HCT116 (cell line): ENCODE measurements around the gene KDSR. TPM values are rescaled to one million over a fixed set of nuclear protein-coding genes. Genes with fewer than 3 reads are reported as not detected.

Source experiments
- ATAC-seq: fragments of 200-7000 bp; cut with Tn5 transposase; 2 replicates; pipeline ENCODE4 v1.9.1; 2020; ENCODE audit warnings: mild to moderate bottlenecking, moderate library complexity
- BruUV-seq: library from RNA; stranded (reverse); fragments of 400-500 nt; replicated peaks from 2 replicates; lab custom pipeline; 2021; lab: Mats Ljungman, UMichigan
- CTCF ChIA-PET: fragments of 300-600 bp; sonication (Branson Sonifier 250); formaldehyde crosslinking; loops from one replicate; lab custom pipeline; 2021; ENCODE audit warnings: antibody characterized with exemption; lab: Charles Lee
- POLR2A ChIA-PET: fragments of 300-600, 350-600 bp; sonication (Branson Sonifier 250); formaldehyde crosslinking; loops from one replicate; lab custom pipeline; 2021; ENCODE audit warnings: antibody characterized with exemption; lab: Charles Lee
- RAD21 ChIA-PET, 2 experiments: fragments of 300-600 bp; sonication (Branson Sonifier 250); formaldehyde crosslinking; loops; one replicate each; lab custom pipeline; 2023; ENCODE audit warnings: low total read pairs in 2 of 2; ENCODE audit not compliant: uncharacterized antibody in 2 of 2, unreplicated experiment in 2 of 2, low non-redundant PET in 1 of 2; lab: Charles Lee
- DNase-seq: peaks from one replicate; pipeline ENCODE4 v3.0.0-alpha.2; 2010; ENCODE audit warnings: low read depth, low spot score
- H2AFZ ChIP-seq: fragments of 200-600 bp; shearing (Covaris generic), sonication (generic); 2 replicates; pipeline ENCODE4 v1.6.1; 2017; ENCODE audit warnings: low read depth, mixed run types, mixed read lengths, antibody characterized with exemption, low read length; ENCODE audit not compliant: poor library complexity, severe bottlenecking
- H3K27ac ChIP-seq: 2 replicates; pipeline ENCODE4 v1.5.1; 2012; ENCODE audit warnings: low read depth, low read length
- H3K27me3 ChIP-seq: fragments of 200-600 bp; sonication (generic); 2 replicates; pipeline ENCODE4 v1.6.1; 2016; ENCODE audit warnings: mixed run types, low read length, mixed read lengths; ENCODE audit not compliant: insufficient read depth
- H3K36me3 ChIP-seq, 2 experiments: fragments of 200-500 bp in 1 of 2; fragments of 200-600 bp in 1 of 2; sonication (Bioruptor generic) in 1 of 2; sonication (generic) in 1 of 2; 2 replicates each; pipeline versions ENCODE4 v1.5.1 to v1.6.1; 2014 to 2016; ENCODE audit warnings: low read length in 2 of 2, inconsistent platforms in 1 of 2, mixed read lengths in 1 of 2, mixed run types in 1 of 2; ENCODE audit not compliant: insufficient read depth in 2 of 2, control insufficient read depth in 1 of 2
- H3K4me1 ChIP-seq, 2 experiments: fragments of 200-600 bp in 1 of 2; sonication (generic) in 1 of 2; 2 replicates each; pipeline versions ENCODE4 v1.5.1 to v1.6.1; 2012 to 2017; ENCODE audit warnings: low read length in 2 of 2, inconsistent platforms in 1 of 2, mild to moderate bottlenecking in 1 of 2, mixed read lengths in 1 of 2, mixed run types in 1 of 2, moderate library complexity in 1 of 2; ENCODE audit not compliant: insufficient read depth in 2 of 2, control insufficient read depth in 1 of 2
- H3K4me2 ChIP-seq: fragments of 200-600 bp; sonication (generic); 2 replicates; pipeline ENCODE4 v1.6.1; 2017; ENCODE audit warnings: mixed run types, low read length, mixed read lengths
- H3K4me3 ChIP-seq, 2 experiments: fragments of 200-600 bp in 1 of 2; sonication (generic) in 1 of 2; replicated peaks in 1 of 2; 2 replicates each; pipeline ENCODE4 v1.5.1; 2011 to 2016; ENCODE audit warnings: low read length in 2 of 2, control low read depth in 1 of 2, low read depth in 1 of 2, mild to moderate bottlenecking in 1 of 2, mixed read lengths in 1 of 2, mixed run types in 1 of 2
- H3K79me2 ChIP-seq: fragments of 200-600 bp; sonication (generic); 2 replicates; pipeline ENCODE4 v1.6.1; 2017; ENCODE audit warnings: mild to moderate bottlenecking, mixed run types, low read length, moderate library complexity, mixed read lengths; ENCODE audit not compliant: insufficient read depth
- H3K9ac ChIP-seq: fragments of 200-600 bp; sonication (generic); 2 replicates; pipeline ENCODE4 v1.6.1; 2016; ENCODE audit warnings: low read length, mixed read lengths
- H3K9me2 ChIP-seq: fragments of 200-600 bp; sonication (generic), shearing (Covaris generic); 2 replicates; pipeline ENCODE4 v1.6.1; 2017; ENCODE audit warnings: mixed run types, mild to moderate bottlenecking, moderate library complexity; ENCODE audit not compliant: insufficient read depth
- H3K9me3 ChIP-seq, 2 experiments: fragments of 200-500 bp in 1 of 2; fragments of 200-600 bp in 1 of 2; sonication (Bioruptor generic) in 1 of 2; sonication (generic) in 1 of 2; 2 replicates each; pipeline ENCODE4 v1.6.1; 2014 to 2017; ENCODE audit warnings: low read length in 2 of 2, mixed read lengths in 2 of 2, inconsistent platforms in 1 of 2, low read depth in 1 of 2, mild to moderate bottlenecking in 1 of 2, mixed run types in 1 of 2, moderate library complexity in 1 of 2; ENCODE audit not compliant: control insufficient read depth in 1 of 2, insufficient read depth in 1 of 2
- H4K20me1 ChIP-seq: fragments of 200-600 bp; sonication (generic), shearing (Covaris generic); 2 replicates; pipeline ENCODE4 v1.6.1; 2017; ENCODE audit warnings: mixed run types, mild to moderate bottlenecking, moderate library complexity; ENCODE audit not compliant: insufficient read depth
- CBX3 ChIP-seq: IDR thresholded peaks from 2 replicates; pipeline ENCODE4 v1.6.1; 2012; ENCODE audit warnings: low read depth
- CEBPB ChIP-seq: IDR thresholded peaks from 2 replicates; pipeline ENCODE4 v1.6.1; 2012; ENCODE audit warnings: low read depth
- EZH2phosphoT487 ChIP-seq: fragments of 200-600 bp; IDR thresholded peaks from 2 replicates; pipeline ENCODE4 v1.6.1; 2018; ENCODE audit warnings: antibody characterized with exemption, borderline replicate concordance
- FOSL1 ChIP-seq: IDR thresholded peaks from 2 replicates; pipeline ENCODE4 v1.6.1; 2012; ENCODE audit warnings: low read depth
- JUND ChIP-seq: IDR thresholded peaks from 2 replicates; pipeline ENCODE4 v1.6.1; 2012
- POLR2A ChIP-seq: IDR thresholded peaks from 2 replicates; pipeline ENCODE4 v1.7.0; 2011; ENCODE audit warnings: borderline replicate concordance; ENCODE audit not compliant: insufficient read depth, insufficient read length; ENCODE audit errors: extremely low read depth
- POLR2AphosphoS5 ChIP-seq: IDR thresholded peaks from 2 replicates; pipeline ENCODE4 v1.6.1; 2011; ENCODE audit warnings: mild to moderate bottlenecking, low read depth, low read length, moderate library complexity
- RAD21 ChIP-seq: IDR thresholded peaks from 2 replicates; pipeline ENCODE4 v1.6.1; 2012; ENCODE audit warnings: low read depth, mild to moderate bottlenecking
- SIN3A ChIP-seq: IDR thresholded peaks from 2 replicates; pipeline ENCODE4 v1.6.1; 2012; ENCODE audit warnings: low read depth
- SRF ChIP-seq: IDR thresholded peaks from 2 replicates; pipeline ENCODE4 v1.6.1; 2012; ENCODE audit warnings: low read depth
- TCF7L2 ChIP-seq: IDR thresholded peaks from 2 replicates; pipeline ENCODE4 v1.7.0; 2011; ENCODE audit warnings: borderline replicate concordance, inconsistent platforms; ENCODE audit not compliant: insufficient read depth, insufficient read length; ENCODE audit errors: extremely low read depth
- YY1 ChIP-seq: IDR thresholded peaks from 2 replicates; pipeline ENCODE4 v1.6.1; 2011; ENCODE audit warnings: low read length, low read depth, moderate library complexity, mild to moderate bottlenecking; ENCODE audit not compliant: insufficient replicate concordance; ENCODE audit errors: extremely low read depth
- intact Hi-C: fragments of 100-400 bp; cut with micrococcal nuclease; formaldehyde crosslinking; loops from 2 replicates; pipeline ENCODE4 v1.10.0; 2022
- total RNA-seq: library from RNA; stranded (reverse); gene quantifications from one replicate; pipeline ENCODE4 v1.2.1, GENCODE V29; 2021; ENCODE audit not compliant: unreplicated experiment
- TF ChIP-seq, protein P1 (sequence below): IDR thresholded peaks from 2 replicates; pipeline ENCODE4 v1.6.1; 2012
- TF ChIP-seq, protein P2 (sequence below), 3 experiments: fragments of 200-600 bp in 1 of 3; sonication (generic) in 1 of 3; IDR thresholded peaks in 2 of 3; conservative IDR thresholded peaks in 1 of 3; 2 replicates each; pipeline ENCODE4 v1.5.1; 2012 to 2017; ENCODE audit warnings: low read depth in 2 of 3, low read length in 2 of 3, antibody characterized with exemption in 1 of 3, borderline replicate concordance in 1 of 3, control low read depth in 1 of 3, mild to moderate bottlenecking in 1 of 3, mixed read lengths in 1 of 3, mixed run types in 1 of 3, moderate library complexity in 1 of 3; ENCODE audit not compliant: insufficient read depth in 1 of 3

The KDSR gene
- total RNA-seq, 1 experiment from 2014 or later = 68.6 TPM

DNA sequence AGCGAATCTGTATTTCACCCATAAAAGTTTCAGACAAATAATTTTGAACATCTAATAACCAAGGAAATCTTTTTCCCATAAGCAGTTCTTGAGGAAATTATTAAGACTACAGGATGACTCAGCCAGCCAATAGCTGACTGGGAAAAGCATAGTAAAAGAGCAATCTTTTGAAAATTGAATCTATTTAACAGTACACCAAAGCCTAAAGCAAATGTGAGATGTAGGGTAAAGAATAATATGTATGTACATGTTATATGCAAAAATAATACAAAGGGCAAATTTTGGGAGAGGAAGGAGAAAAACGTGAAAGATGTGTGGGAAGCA lies 12.6 kb upstream of the KDSR start:
- POLR2A ChIA-PET = no interaction called here
- H3K79me2 ChIP-seq = no peaks in the 10 kb centered on the region
- CTCF ChIA-PET = no interaction called here
- intact Hi-C loops = no loop called here
- H3K27ac ChIP-seq = no peak overlapping the region
- H3K9ac ChIP-seq = no peak overlapping the region
- H3K9me3 ChIP-seq = no peaks in the 10 kb centered on the region
- H3K4me1 ChIP-seq = no peaks in the 10 kb centered on the region
- H3K4me2 ChIP-seq = no peak overlapping the region
- no peak overlapping the region for H3K4me3 ChIP-seq
- no peak overlapping the region for H2AFZ ChIP-seq
- no peaks in the 10 kb centered on the region for H3K27me3 ChIP-seq
- no peak for DNase-seq
- no peak for ATAC-seq
- TF ChIP-seq YY1 (no peak), SRF (no peak), TCF7L2 (no peak), EZH2phosphoT487 (no peak), SIN3A (no peak), CEBPB (no peak), FOSL1 (no peak), POLR2A (no peak), POLR2AphosphoS5 (no peak), RAD21 (no peak), JUND (no peak), CBX3 (no peak)
- TF ChIP-seq, protein P1, sequence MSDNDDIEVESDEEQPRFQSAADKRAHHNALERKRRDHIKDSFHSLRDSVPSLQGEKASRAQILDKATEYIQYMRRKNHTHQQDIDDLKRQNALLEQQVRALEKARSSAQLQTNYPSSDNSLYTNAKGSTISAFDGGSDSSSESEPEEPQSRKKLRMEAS = no peak
- TF ChIP-seq, protein P2, sequence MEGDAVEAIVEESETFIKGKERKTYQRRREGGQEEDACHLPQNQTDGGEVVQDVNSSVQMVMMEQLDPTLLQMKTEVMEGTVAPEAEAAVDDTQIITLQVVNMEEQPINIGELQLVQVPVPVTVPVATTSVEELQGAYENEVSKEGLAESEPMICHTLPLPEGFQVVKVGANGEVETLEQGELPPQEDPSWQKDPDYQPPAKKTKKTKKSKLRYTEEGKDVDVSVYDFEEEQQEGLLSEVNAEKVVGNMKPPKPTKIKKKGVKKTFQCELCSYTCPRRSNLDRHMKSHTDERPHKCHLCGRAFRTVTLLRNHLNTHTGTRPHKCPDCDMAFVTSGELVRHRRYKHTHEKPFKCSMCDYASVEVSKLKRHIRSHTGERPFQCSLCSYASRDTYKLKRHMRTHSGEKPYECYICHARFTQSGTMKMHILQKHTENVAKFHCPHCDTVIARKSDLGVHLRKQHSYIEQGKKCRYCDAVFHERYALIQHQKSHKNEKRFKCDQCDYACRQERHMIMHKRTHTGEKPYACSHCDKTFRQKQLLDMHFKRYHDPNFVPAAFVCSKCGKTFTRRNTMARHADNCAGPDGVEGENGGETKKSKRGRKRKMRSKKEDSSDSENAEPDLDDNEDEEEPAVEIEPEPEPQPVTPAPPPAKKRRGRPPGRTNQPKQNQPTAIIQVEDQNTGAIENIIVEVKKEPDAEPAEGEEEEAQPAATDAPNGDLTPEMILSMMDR (IDR thresholded peaks at IDR 0.05 in 2 of 3, conservative IDR thresholded peaks at IDR 0.05 in 1 of 3; ENCODE audit: borderline replicate concordance in 1 of 3, insufficient read depth in 1 of 3, low read depth in 2 of 3, low read length in 2 of 3) = no peak
- 0 out of 4 replicates have a peak, but pooled peaks cover 0 to 5% of the 10 kb centered on the region in 2 experiments for H3K36me3 ChIP-seq
- H3K9me2 ChIP-seq = no peaks in the 10 kb centered on the region
- H4K20me1 ChIP-seq = no peaks in the 10 kb centered on the region
- RAD21 ChIA-PET = no interaction called here
- no TSS peak for BruUV-seq
